Rectal smooth muscle tissue (tissue), 1 donor: ENCODE measurements around the gene AGBL1.

Source experiments
- H3K27ac ChIP-seq: one replicate; pipeline ENCODE4 v1.7.0; 2013; ENCODE audit warnings: low read depth, low read length, inconsistent platforms
- H3K27me3 ChIP-seq: one replicate; pipeline ENCODE4 v1.7.0; 2013; ENCODE audit warnings: low read length; ENCODE audit not compliant: control insufficient read depth, insufficient read depth
- H3K36me3 ChIP-seq: one replicate; pipeline ENCODE4 v1.7.0; 2013; ENCODE audit warnings: low read length; ENCODE audit not compliant: control insufficient read depth, insufficient read depth
- H3K4me1 ChIP-seq: one replicate; pipeline ENCODE4 v1.7.0; 2013; ENCODE audit warnings: low read length; ENCODE audit not compliant: control insufficient read depth, insufficient read depth
- H3K4me3 ChIP-seq: one replicate; pipeline ENCODE4 v1.7.0; 2013; ENCODE audit warnings: low read length
- H3K9ac ChIP-seq: one replicate; pipeline ENCODE4 v1.7.0; 2013; ENCODE audit warnings: low read length

Gene AGBL1

GRCh38 chr15:86193716-86194380 is 114.2 kb downstream of the AGBL1 start:
- no peaks in the 10 kb centered on the region for H3K27me3 ChIP-seq
- no peak overlapping the region for H3K4me3 ChIP-seq
- H3K4me1 ChIP-seq: no peaks in the 10 kb centered on the region
- H3K27ac ChIP-seq: no peak overlapping the region
- H3K36me3 ChIP-seq: no peaks in the 10 kb centered on the region
- H3K9ac ChIP-seq: no peak overlapping the region

GRCh38 chr15:86197770-86198169 is 118.1 kb downstream of the AGBL1 start:
- no peak overlapping the region for H3K27ac ChIP-seq
- H3K27me3 ChIP-seq: no peaks in the 10 kb centered on the region
- H3K4me1 ChIP-seq: no peaks in the 10 kb centered on the region
- no peak overlapping the region for H3K9ac ChIP-seq
- H3K4me3 ChIP-seq: no peak overlapping the region
- H3K36me3 ChIP-seq: no peaks in the 10 kb centered on the region

- Histone ChIP-seq H3K27me3 (no peaks in the 10 kb centered on the region), H3K4me3 (no peak overlapping the region), H3K36me3 (no peaks in the 10 kb centered on the region), H3K9ac (no peak overlapping the region), H3K4me1 (no peaks in the 10 kb centered on the region), H3K27ac (no peak overlapping the region)
Observed at GRCh38 chr15:86199467-86200145, 119.9 kb downstream of the AGBL1 start.

DNA sequence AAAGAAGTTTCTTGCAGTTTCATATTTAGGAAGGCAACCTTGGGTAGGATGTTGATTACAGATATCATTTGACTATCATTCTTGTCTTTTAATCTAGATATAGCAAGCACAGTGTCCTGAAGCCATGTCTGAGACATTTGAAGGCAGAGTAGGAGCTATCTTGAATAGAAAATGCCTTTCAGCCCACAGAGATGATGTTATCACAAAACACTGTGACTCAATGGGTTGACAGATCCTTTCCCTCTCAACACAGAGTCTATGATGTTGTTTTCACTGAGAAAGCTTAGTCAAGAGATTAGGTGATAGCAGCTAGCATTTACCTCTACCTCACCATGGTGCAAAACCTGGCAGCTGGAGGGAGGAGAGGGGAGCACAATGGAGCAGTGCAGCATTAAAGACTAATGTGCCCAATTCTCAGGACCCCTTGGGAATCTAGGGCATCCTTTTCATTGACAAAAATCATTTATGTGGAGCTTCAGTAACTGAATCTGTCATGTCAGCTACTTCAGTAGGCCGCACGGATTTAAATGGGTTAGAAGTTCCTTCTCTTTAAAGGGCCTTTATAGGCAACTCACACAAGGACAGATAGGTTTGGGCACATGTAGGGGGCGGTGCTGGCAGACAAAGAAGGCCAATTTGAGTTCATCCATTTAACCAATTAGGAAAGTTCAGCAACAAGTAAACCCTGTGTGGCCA is 121.8 kb downstream of the AGBL1 start:
- no peaks in the 10 kb centered on the region for H3K36me3 ChIP-seq
- H3K4me3 ChIP-seq: no peak overlapping the region
- no peak overlapping the region for H3K27ac ChIP-seq
- no peak overlapping the region for H3K9ac ChIP-seq
- no peaks in the 10 kb centered on the region for H3K4me1 ChIP-seq
- no peaks in the 10 kb centered on the region for H3K27me3 ChIP-seq

GRCh38 chr15:86203462-86203861 is 123.8 kb downstream of the AGBL1 start:
- Histone ChIP-seq H3K27me3 (no peaks in the 10 kb centered on the region), H3K4me3 (no peak overlapping the region), H3K27ac (no peak overlapping the region), H3K36me3 (no peaks in the 10 kb centered on the region), H3K9ac (no peak overlapping the region), H3K4me1 (no peaks in the 10 kb centered on the region)

DNA sequence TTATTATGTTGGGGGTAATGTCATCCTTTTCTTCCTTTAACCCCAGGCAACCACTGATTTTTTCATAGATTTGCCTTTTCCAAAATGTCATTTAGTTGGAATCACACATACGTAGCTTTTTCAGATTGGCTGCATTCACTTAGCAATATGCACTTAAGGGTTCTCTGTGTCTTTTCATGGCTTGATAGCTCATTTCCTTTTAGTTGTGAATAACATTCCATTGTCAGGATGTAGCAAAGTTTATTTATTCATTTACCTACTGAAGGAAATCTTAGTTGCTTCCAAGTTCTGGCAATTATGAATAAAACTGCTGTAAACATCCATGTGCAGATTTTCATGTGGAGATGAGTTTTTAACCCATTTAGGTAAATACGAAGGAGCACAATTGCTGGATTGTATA is 125.4 kb downstream of the AGBL1 start:
- H3K9ac ChIP-seq: no peak overlapping the region
- no peak overlapping the region for H3K4me3 ChIP-seq
- H3K36me3 ChIP-seq: no peaks in the 10 kb centered on the region
- H3K27ac ChIP-seq: no peak overlapping the region
- H3K27me3 ChIP-seq: no peaks in the 10 kb centered on the region
- H3K4me1 ChIP-seq: no peaks in the 10 kb centered on the region

- Histone ChIP-seq H3K36me3 (no peaks in the 10 kb centered on the region), H3K4me3 (no peak overlapping the region), H3K27me3 (no peaks in the 10 kb centered on the region), H3K9ac (no peak overlapping the region), H3K27ac (no peak overlapping the region), H3K4me1 (no peaks in the 10 kb centered on the region)
Observed at GRCh38 chr15:86213420-86213819, 133.7 kb downstream of the AGBL1 start.

- no peak overlapping the region for H3K4me3 ChIP-seq
- H3K36me3 ChIP-seq: no peaks in the 10 kb centered on the region
- H3K4me1 ChIP-seq: no peaks in the 10 kb centered on the region
- no peak overlapping the region for H3K9ac ChIP-seq
- no peaks in the 10 kb centered on the region for H3K27me3 ChIP-seq
- H3K27ac ChIP-seq: no peak overlapping the region
Observed at GRCh38 chr15:86213888-86214287, 134.2 kb downstream of the AGBL1 start.

DNA sequence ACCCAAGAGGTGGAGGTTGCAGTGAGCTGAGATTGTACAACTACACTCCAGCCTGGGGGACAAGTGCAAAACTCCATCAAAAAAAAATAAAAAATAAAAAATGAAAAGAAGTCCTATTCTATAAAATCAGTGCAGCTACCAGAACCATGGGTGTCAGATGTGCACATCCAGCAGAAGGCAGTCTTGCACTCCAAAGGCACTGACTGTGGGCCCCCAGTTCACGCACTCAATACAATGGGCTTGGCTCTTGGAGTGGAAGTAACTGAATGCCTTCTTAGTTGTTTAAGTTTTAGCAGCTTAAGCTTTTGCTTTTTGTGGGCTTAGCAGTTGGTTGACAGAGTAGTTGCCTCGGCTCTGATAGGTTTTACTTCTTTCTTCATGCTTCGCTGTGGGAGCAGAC is 141.4 kb downstream of the AGBL1 start:
- no peak overlapping the region for H3K4me3 ChIP-seq

GRCh38 chr15:86229306-86229705 is 149.6 kb downstream of the AGBL1 start:
- no peak overlapping the region for H3K27ac ChIP-seq
- H3K27me3 ChIP-seq: no peaks in the 10 kb centered on the region
- H3K4me3 ChIP-seq: no peak overlapping the region
- no peaks in the 10 kb centered on the region for H3K4me1 ChIP-seq
- no peaks in the 10 kb centered on the region for H3K36me3 ChIP-seq
- H3K9ac ChIP-seq: no peak overlapping the region

More for the DNA sequence above, 141.4 kb downstream of the AGBL1 start:
- Histone ChIP-seq H3K27ac (no peak overlapping the region), H3K9ac (no peak overlapping the region), H3K27me3 (no peaks in the 10 kb centered on the region), H3K4me1 (no peaks in the 10 kb centered on the region), H3K36me3 (no peaks in the 10 kb centered on the region)

GRCh38 chr15:86229936-86230335 is 150.3 kb downstream of the AGBL1 start:
- no peak overlapping the region for H3K4me3 ChIP-seq
- H3K4me1 ChIP-seq: no peaks in the 10 kb centered on the region
- H3K27me3 ChIP-seq: no peaks in the 10 kb centered on the region
- H3K9ac ChIP-seq: no peak overlapping the region
- no peaks in the 10 kb centered on the region for H3K36me3 ChIP-seq
- H3K27ac ChIP-seq: no peak overlapping the region

GRCh38 chr15:86231864-86232721 is 152.4 kb downstream of the AGBL1 start:
- Histone ChIP-seq H3K4me3 (no peak overlapping the region), H3K9ac (no peak overlapping the region), H3K4me1 (no peaks in the 10 kb centered on the region), H3K27ac (no peak overlapping the region), H3K27me3 (no peaks in the 10 kb centered on the region), H3K36me3 (no peaks in the 10 kb centered on the region)
